UCSD-AML1 (cell line): Measurements from ENCODE around the gene THRB.
"Not testable (repeated sequence)": the region's sequence is repeated elsewhere in the genome, so short reads cannot be mapped to it uniquely, and the experiment has no call there.

ENCODE experiments used
- DNase-seq: peaks from one replicate; lab custom pipeline; 2025; ENCODE audit not compliant: unreplicated experiment; lab: John Stamatoyannopoulos, UW

THRB gene

DNA sequence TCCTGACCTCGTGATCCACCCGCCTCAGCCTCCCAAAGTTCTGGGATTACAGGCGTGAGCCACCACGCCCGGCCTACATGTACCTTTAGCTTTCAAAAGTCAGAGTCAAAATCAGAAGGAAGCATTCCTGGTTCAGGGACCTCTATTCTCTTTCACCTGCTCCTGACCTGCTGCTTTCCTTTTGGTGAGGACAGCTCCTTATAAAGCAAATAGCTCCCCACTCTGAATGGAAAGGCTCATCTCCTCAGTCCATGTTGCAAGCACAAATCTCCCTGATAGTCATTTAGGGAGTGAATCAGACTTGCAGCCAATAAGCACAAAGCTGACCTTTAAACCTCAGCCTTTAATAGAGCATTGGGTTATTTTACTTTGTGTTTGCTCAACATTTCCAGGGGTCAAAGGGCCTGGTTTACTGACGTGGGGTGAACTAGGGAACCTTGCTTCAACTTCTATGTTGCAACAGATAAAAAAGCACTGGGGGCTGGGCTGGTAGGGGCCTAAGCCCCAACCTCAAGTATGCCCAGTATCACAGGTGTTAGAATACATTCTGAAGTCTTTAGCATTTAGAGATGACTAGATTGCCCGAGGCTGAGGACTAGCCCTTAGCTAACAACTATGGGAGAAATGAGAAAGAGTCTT, 43.1 kb downstream of the THRB start:
- no peak for DNase-seq

GRCh38 chr3:24450160-24450907, 44.3 kb downstream of the THRB start:
- DNase-seq: no peak

GRCh38 chr3:24447836-24448235, 46.8 kb downstream of the THRB start:
- no peak for DNase-seq

- no peak for DNase-seq
Observed at GRCh38 chr3:24446032-24446431, 48.6 kb downstream of the THRB start.

DNA sequence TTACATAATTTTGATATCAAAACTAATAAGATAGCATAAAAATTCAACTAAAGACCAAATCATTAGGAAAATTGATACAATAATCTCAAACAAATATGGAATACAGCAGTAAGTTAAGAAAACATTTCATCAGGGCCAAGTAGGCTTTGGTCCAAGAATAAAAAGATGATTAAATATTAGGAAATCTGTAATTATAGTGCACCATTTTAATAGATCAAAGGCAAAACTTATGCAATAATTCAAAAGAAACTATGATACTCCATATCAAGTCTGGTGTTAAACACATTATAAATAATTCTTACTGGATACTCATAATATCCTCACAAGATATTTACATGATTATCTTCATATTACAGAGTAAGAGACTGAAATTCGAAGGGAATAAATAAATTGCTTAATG, 51.2 kb downstream of the THRB start:
- no peak for DNase-seq

GRCh38 chr3:24440760-24441464, 53.7 kb downstream of the THRB start:
- no peak for DNase-seq

- DNase-seq: no peak
Observed at GRCh38 chr3:24439021-24439420, 55.6 kb downstream of the THRB start.

DNA sequence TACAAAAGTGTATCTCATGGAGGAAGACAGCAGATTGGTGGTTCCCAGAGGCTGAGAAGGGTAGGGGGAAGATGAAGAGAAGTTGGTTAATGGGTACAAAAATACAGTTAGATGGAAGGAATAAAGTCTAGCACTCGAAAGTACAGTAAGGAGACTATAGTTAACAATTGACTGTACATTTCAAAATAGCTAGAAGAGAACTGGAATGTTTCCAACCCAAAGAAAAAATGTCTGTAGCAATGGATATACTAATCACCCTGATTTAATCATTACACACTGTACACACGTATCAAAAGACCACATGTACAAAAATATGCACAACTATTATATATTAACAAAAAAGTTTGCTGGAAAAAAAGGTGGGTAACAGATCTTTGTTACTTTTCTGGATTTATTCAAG, 57.3 kb downstream of the THRB start:
- no peak for DNase-seq

GRCh38 chr3:24435584-24435983, 59.1 kb downstream of the THRB start:
- no peak for DNase-seq

DNA sequence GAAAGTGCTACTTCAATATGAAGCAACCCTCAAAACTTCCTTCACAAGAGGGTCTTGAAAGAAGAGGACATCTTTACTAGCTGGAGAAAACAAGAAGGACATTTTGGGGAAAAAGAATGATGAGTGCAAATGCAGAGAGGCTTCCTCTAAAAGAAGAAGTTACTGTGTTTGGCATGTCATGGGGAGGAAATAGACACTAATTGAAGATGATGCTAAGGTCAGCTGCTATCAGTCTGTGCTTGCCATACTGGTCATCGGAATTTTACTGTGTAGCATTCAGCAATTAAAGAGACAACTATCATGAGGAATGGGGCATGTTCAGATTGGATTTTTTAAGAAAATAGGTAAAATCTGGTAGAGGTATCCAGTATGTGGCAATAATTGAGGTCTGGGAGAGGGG, 60.0 kb downstream of the THRB start:
- DNase-seq: no peak

- DNase-seq: no peak
Observed at GRCh38 chr3:24433838-24434591, 60.6 kb downstream of the THRB start.

GRCh38 chr3:24432989-24433388, 61.7 kb downstream of the THRB start:
- no peak for DNase-seq

- DNase-seq: no peak
Observed at GRCh38 chr3:24428481-24428880, 66.2 kb downstream of the THRB start.

DNA sequence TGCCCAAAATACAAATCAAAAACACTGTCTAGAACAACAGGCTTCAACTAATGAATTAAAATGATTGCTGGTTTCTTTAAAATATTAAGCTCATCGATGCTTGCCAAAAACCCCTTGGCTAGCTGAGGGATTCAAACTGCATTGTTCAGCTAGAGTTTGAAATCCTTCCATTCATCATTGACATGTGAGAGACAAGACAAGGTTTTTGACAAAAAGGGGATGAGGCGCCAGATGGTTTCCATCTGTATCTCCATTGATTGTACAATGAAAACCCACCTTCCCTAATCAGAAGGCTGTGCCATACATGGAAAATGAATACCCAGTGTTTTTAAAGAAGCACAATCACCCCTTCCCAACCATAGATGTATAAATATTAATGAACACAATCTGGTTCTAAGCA, 67.8 kb downstream of the THRB start:
- DNase-seq: no peak

DNA sequence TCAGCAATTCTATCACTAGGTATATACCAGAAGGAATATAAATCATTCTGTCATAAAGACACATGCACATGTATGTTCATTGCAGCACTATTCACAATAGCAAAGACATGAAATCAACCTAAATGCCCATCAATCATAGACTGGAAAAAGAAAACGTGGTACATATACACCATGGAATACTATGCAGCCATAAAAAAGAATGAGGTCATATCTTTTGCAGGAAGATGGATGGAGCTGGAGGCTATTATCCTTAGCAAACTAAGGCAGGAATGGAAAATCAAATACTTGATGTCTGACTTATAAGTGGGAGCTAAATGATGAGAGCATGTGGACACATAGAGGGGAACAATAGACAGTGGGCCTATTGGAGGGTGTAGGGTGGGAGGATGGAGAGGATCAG, 73.8 kb downstream of the THRB start:
- not testable (repeated sequence) for DNase-seq

DNA sequence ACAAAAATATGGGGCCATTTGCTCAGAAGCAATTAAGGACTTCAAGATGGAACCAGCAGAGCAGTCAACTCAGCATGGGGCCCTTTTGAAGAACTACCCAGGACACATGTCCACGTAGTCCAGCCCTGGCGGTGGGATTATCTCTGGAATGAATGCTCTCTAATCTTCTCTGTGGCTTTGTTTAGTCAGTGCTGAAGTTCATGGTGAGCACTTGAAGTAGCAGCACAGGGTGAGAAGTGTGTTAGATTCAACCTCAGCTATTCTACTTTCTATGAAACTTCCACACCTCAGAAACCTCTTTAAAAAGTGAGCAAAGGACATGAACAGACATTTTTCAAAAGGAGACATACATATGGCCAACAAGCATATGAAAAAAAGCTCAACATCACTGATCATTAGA, 74.4 kb downstream of the THRB start:
- no peak for DNase-seq

DNA sequence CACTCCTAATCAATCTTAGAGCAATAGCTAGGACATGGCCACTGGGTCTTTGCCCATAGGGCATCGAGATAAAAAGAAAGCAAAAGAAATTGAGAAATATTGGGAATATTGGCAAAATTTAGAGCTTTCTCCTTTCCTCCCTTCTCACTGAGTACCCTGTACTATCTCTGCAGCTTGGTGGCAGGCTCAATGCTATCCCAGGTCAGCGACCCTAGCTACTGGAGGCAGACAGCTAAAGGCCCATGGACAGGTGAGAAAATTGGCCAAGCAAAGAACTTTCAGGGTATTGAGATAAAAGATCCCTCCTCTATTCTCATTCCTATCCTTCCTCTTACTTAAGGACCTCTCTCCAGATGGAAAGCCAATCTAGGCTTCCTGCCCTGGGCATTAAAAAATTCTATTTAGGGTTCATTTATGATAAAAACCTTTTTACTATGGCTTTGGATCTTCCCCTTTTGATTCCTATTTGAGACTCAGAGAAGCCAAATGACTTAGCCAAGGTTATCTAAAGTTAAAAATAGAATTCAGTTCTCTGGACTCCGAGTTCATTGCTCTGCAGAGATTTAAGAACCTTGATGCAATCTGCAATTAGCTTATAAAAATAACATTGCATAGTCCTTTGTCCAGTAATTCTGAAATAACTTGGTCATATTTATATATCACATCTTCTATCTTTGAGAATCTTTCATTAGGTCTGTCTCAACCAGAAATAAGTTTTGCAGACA, 75.4 kb downstream of the THRB start:
- no peak for DNase-seq

- no peak for DNase-seq
Observed at GRCh38 chr3:24417730-24418129, 76.9 kb downstream of the THRB start.

DNA sequence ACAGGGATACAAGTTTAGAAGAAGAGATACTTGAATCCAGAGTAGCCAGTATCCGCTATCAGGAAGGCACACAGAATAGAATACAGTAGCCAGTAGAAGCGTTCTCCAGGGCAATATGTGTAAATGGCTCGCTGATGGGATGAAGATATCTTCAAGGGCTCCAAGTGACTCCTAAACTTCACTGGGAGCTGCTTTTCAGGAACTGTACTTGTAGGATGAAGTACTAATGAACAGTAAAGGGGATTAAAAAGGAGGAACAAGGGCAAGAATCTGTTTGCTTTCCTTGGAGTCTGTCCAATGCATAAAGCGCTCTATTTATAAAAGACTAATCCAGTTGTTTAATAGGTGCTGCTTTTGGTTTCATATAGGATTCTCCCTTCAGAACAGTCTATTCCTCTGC, 78.4 kb downstream of the THRB start:
- DNase-seq: no peak

- DNase-seq: no peak
Observed at GRCh38 chr3:24415824-24416223, 78.8 kb downstream of the THRB start.

- not testable (repeated sequence) for DNase-seq
Observed at GRCh38 chr3:24413662-24414061, 81.0 kb downstream of the THRB start.
